Measurements from ENCODE around the gene RABGAP1.

GRCh38 chr9:123096987-123097386, 156.2 kb downstream of the RABGAP1 start:
- TF ChIP-seq SPI1 (IDR thresholded peaks at IDR 0.05; ENCODE audit: low read depth, low read length) (no peak), POLR2AphosphoS5 (IDR thresholded peaks at IDR 0.05; ENCODE audit: low read depth, low read length) (no peak)

Measured in GM12891 (cell line).